ENCODE data around the gene CYB5R4. TPM values are rescaled to one million over a fixed set of nuclear protein-coding genes. Genes with fewer than 3 reads are reported as not detected.

The CYB5R4 gene
- total and polyA plus RNA-seq, 7 donors, result 6.1 to 20.3 (median 11.7) TPM

GRCh38 chr6:83824388-83824801 is 35.1 kb upstream of the CYB5R4 start:
- ATAC-seq (no peak), DNase-seq (no peak)
- H3K36me3 ChIP-seq (ENCODE audit: insufficient read depth in 1 of 2, low read depth in 1 of 2), result no peaks in the 10 kb centered on the region
- no peaks in the 10 kb centered on the region for H3K4me1 ChIP-seq
- WGBS, 3 donors, result 20 to 37% (median 26%) methylated on average over 3 of the region's 3 CpGs
- H3K27ac ChIP-seq, result no peak overlapping the region
- peaks cover 0 to 3% (median 0%) of the 10 kb centered on the region in 3 donors for H3K27me3 ChIP-seq (ENCODE audit: insufficient read depth in 3 of 3, low read length in 2 of 3)
- TF ChIP-seq CTCF (IDR thresholded peaks at IDR 0.05), result no peak
- no peak overlapping the region for H3K4me3 ChIP-seq
- H3K9me3 ChIP-seq, result no peaks in the 10 kb centered on the region
- intact Hi-C loops (cut with DNase I), result no loop called here

GRCh38 chr6:83824831-83825230 is 34.7 kb upstream of the CYB5R4 start:
- WGBS, 3 donors, result 15 to 25% (median 20%) methylated on average over 2 of the region's 2 CpGs

GRCh38 chr6:83827050-83827449 is 32.4 kb upstream of the CYB5R4 start:
- 53 to 56% (median 54%) methylated on average over 2 of the region's 2 CpGs for WGBS, 3 donors

More at GRCh38 chr6:83824831-83825230, 34.7 kb upstream of the CYB5R4 start:
- intact Hi-C loops (cut with DNase I), result no loop called here
- Histone ChIP-seq H3K27me3 (ENCODE audit: insufficient read depth in 3 of 3, low read length in 2 of 3) (peaks cover 0 to 3% (median 0%) of the 10 kb centered on the region in 3 donors), H3K4me1 (no peaks in the 10 kb centered on the region), H3K4me3 (no peak overlapping the region), H3K9me3 (no peaks in the 10 kb centered on the region), H3K36me3 (ENCODE audit: insufficient read depth in 1 of 2, low read depth in 1 of 2) (no peaks in the 10 kb centered on the region), H3K27ac (no peak overlapping the region)
- no peak for TF ChIP-seq CTCF (IDR thresholded peaks at IDR 0.05)
- DNase-seq (no peak), ATAC-seq (no peak)

GRCh38 chr6:83838727-83839126 is 20.8 kb upstream of the CYB5R4 start:
- Histone ChIP-seq H3K27me3 (ENCODE audit: insufficient read depth in 3 of 3, low read length in 2 of 3) (no peaks in the 10 kb centered on the region), H3K4me1 (no peaks in the 10 kb centered on the region), H3K27ac (no peak overlapping the region), H3K4me3 (no peak overlapping the region), H3K36me3 (ENCODE audit: insufficient read depth in 1 of 2, low read depth in 1 of 2) (no peaks in the 10 kb centered on the region), H3K9me3 (no peaks in the 10 kb centered on the region)
- TF ChIP-seq CTCF (IDR thresholded peaks at IDR 0.05), result no peak
- intact Hi-C loops (cut with DNase I), result no loop called here
- no peak for ATAC-seq
- 78 to 85% (median 82%) methylated on average over 6 of the region's 6 CpGs for WGBS, 3 donors
- DNase-seq, result no peak

More at GRCh38 chr6:83827050-83827449, 32.4 kb upstream of the CYB5R4 start:
- no peak overlapping the region for H3K4me3 ChIP-seq
- no peaks in the 10 kb centered on the region for H3K9me3 ChIP-seq
- H3K36me3 ChIP-seq (ENCODE audit: insufficient read depth in 1 of 2, low read depth in 1 of 2), result no peaks in the 10 kb centered on the region
- intact Hi-C loops (cut with DNase I), result no loop called here
- ATAC-seq (no peak), DNase-seq (no peak)
- no peak overlapping the region for H3K27ac ChIP-seq
- no peak for TF ChIP-seq CTCF (IDR thresholded peaks at IDR 0.05)
- no peaks in the 10 kb centered on the region for H3K4me1 ChIP-seq
- H3K27me3 ChIP-seq (ENCODE audit: insufficient read depth in 3 of 3, low read length in 2 of 3), result peaks cover 0 to under 1% (median 0%) of the 10 kb centered on the region in 3 donors

- no peaks in the 10 kb centered on the region for H3K27me3 ChIP-seq (ENCODE audit: insufficient read depth in 3 of 3, low read length in 2 of 3)
- no peaks in the 10 kb centered on the region for H3K4me1 ChIP-seq
- DNase-seq, result no peak
- no peak overlapping the region for H3K27ac ChIP-seq
- no peak overlapping the region for H3K4me3 ChIP-seq
- intact Hi-C loops (cut with DNase I), result no loop called here
- H3K9me3 ChIP-seq, result no peaks in the 10 kb centered on the region
- ATAC-seq, result no peak
- no peaks in the 10 kb centered on the region for H3K36me3 ChIP-seq (ENCODE audit: insufficient read depth in 1 of 2, low read depth in 1 of 2)
- WGBS, 3 donors, result 85 to 88% (median 88%) methylated on average over 3 of the region's 3 CpGs
- no peak for TF ChIP-seq CTCF (IDR thresholded peaks at IDR 0.05)
Measured at GRCh38 chr6:83844170-83844569, 15.3 kb upstream of the CYB5R4 start.
